Measurements from ENCODE around the gene LRTM2. TPM values are rescaled to one million over a fixed set of nuclear protein-coding genes. Genes with fewer than 3 reads are reported as not detected.

The LRTM2 gene
- total and polyA plus RNA-seq, 9 of the 15 experiments (the other 6 are each of a cell fraction or from before 2014, with no cell fraction given): 0.09 TPM; not detected in 8

DNA sequence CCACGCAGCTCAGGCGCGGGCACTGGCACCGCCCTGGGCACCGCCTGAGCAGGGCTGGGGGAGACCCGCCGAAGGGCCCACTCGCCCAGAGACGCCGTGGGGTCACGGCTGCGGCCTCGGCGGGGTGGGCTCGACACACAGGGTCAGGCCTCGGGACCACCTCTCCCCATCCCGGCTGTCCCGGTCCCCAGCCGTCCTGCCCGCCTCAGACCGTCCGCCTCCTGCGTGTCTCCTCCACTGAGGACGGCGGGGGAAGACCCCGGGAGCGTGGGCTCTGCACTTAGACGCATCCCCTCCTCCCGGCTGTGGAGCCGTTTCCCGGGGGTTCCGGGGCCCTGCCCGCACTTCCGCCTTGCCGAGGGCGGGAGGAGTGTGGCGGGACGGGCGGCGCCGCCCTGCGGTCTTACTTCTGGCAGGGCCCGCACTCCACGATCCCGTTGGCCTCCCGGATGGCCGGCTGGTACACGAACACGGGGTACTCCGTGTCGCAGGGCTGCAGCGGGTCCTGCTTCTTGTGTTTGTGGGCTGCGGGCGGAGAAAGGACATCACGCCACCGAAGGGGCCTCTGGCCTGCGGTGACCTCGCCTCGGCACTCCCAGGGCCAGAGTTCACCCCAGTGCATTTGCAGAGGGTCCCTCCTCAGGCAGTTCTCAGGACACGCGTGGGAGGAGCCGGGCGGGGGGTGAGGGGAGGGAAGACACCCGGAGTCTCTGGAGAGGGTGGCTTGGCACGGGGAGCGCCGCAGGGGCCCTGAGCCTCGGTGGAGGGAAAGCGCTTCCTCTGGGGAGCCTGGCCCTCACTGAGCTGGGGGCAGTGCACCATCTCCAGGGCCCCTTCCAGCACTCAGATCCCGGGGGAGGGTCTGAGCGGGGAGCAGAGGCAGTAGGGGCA, 23.1 kb upstream of the LRTM2 start (continued):
- TF ChIP-seq ZNF592 (IDR thresholded peaks at IDR 0.05) (no peak), HEY1 (CRISPR knock-in tag; IDR thresholded peaks at IDR 0.05; ENCODE audit: borderline replicate concordance) (no peak)

DNA sequence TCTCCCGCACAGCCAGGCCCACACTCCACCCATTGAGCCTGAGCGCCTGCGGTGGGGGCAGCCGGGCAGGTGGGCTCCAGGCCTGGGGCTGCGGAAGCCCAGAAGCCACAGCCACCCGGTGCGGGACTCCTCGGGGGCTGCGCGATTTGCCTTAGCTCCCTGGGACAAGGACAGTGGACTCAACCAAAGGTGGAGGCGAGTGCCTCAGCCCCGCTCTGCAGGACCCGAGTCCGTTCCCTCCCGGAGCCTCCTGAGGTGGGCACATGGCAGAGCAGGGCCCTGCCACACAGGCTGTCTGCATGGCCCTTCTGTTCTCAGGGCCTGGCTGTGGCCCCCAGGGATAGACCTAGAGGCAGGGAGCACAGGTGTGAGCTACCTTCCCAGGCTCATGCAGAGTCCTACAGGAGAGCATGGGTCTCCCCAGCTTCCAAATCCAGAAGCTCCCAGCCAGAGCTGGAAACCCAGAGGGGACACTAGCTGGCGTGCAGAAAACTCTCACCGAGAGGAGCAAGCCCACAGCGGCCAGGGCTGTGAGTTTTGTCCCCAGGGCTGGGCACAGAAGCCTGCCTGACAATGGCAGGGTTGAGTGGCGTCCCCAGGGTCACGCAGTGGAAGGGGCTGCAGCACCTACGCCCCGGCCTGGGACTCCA, 22.2 kb upstream of the LRTM2 start:
- intact Hi-C loops (cut with micrococcal nuclease): loop anchor here (10.0 kb wide), 1 partner anchor 237 kb away; no protein-coding TSS in a partner anchor
- TF ChIP-seq MED1 (CRISPR knock-in tag; IDR thresholded peaks at IDR 0.05; ENCODE audit: borderline replicate concordance) (no peak), MCM2 (IDR thresholded peaks at IDR 0.05; ENCODE audit: low read depth) (no peak), SPI1 (IDR thresholded peaks at IDR 0.05; ENCODE audit: borderline replicate concordance, low read depth, low read length) (no peak)
- TF ChIP-seq, protein P1, sequence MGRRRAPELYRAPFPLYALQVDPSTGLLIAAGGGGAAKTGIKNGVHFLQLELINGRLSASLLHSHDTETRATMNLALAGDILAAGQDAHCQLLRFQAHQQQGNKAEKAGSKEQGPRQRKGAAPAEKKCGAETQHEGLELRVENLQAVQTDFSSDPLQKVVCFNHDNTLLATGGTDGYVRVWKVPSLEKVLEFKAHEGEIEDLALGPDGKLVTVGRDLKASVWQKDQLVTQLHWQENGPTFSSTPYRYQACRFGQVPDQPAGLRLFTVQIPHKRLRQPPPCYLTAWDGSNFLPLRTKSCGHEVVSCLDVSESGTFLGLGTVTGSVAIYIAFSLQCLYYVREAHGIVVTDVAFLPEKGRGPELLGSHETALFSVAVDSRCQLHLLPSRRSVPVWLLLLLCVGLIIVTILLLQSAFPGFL (CRISPR knock-in tag; IDR thresholded peaks at IDR 0.05): no peak
- Histone ChIP-seq H2AFZ (ENCODE audit: low read depth, low read length) (no peak overlapping the region), H3K4me2 (ENCODE audit: insufficient read depth, low read length) (no peak overlapping the region), H4K20me1 (replicated peaks; ENCODE audit: control insufficient read depth, insufficient read depth, low read length) (no peaks in the 10 kb centered on the region), H3K4me1 (replicated peaks in 1 of 2; ENCODE audit: control insufficient read depth in 2 of 2, insufficient read depth in 2 of 2, low read length in 2 of 2) (peaks cover 0 to 41% of the 10 kb centered on the region in 2 experiments; a peak in 4 of 5 replicates), H3K36me3 (ENCODE audit: control insufficient read depth, insufficient read depth, low read length) (no peaks in the 10 kb centered on the region), H3K27me3 (ENCODE audit: control insufficient read depth in 2 of 2, insufficient read depth in 2 of 2, low read length in 2 of 2) (no peaks in the 10 kb centered on the region), H3K9ac (ENCODE audit: insufficient read depth in 1 of 2, low read depth in 2 of 2, low read length in 2 of 2) (no peak overlapping the region; a peak in 1 of 4 replicates), H3K27ac (ENCODE audit: extremely low read depth, low read depth, low read length) (no peak overlapping the region), H3K9me1 (ENCODE audit: control insufficient read depth, insufficient read depth, low read length) (no peaks in the 10 kb centered on the region), H3K79me2 (ENCODE audit: control insufficient read depth, insufficient read depth, low read length) (no peaks in the 10 kb centered on the region), H3K9me3 (replicated peaks; ENCODE audit: control insufficient read depth, insufficient read depth, low read depth, low read length) (no peaks in the 10 kb centered on the region), H3K4me3 (no peak overlapping the region)
- no peak for DNase-seq (ENCODE audit: extremely low read depth in 1 of 4, low spot score in 3 of 4)
- no TSS peak for BruUV-seq (replicated peaks)
- ChIA-PET CTCF (ENCODE audit: low intra/inter-chr PET ratio) (no interaction called here), POLR2A (no interaction called here)
- 70% methylated on average over 12 of the region's 22 CpGs for WGBS (ENCODE audit: insufficient coverage, low coverage, missing lambda C conversion rate)
- FAIRE-seq: no peak
- in situ Hi-C loops (cut with MboI): no loop called here
- no peak for ATAC-seq

Data from K562 (cell line).